GM10847 (cell line): ENCODE data around the gene HDDC3.

ENCODE experiments used
- POLR2A ChIP-seq: IDR thresholded peaks from 2 replicates; pipeline ENCODE4 v1.6.1; 2011; ENCODE audit not compliant: insufficient read length; ENCODE audit errors: extremely low read depth

HDDC3 gene

DNA sequence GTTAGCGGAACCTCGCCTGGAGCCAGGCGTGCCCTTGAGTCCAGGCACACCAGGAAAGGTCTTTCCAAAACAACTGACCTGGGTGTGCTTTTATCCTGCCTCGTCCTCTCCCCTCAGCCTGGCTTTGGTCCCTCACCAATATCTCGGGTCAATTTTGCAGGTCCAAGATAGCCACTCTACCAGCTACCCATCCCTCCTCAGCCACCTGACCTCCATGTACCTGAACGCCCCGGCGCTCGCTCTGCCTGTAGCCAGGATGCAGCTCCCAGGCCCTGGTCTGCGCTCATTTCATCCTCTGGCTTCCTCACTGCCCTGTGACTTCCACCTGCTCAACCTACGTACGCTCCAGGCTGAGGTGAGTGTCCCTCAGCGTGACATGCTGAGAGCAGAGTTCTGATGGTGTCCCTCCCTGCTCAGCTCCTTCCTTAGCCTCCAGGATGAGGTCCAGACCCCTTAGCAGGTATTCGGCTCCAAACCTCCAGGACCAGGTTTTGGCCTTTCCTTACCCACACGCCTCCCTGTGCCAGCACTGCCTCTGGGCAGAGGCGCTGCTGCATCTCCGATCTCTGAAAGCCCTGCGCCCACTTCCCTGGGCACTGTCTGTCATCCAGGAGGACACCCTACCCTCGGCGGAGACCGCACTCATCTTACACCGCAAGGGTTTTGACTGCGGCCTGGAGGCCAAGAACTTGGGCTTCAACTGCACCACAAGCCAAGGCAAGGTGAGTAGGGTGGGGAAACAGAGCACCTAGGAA, 14.1 kb downstream of the HDDC3 start:
- TF ChIP-seq POLR2A: no peak

- TF ChIP-seq POLR2A: no peak
These were observed 14.8 kb downstream of the HDDC3 start for GRCh38 chr15:90917569-90917968.

GRCh38 chr15:90916461-90916860, 15.9 kb downstream of the HDDC3 start:
- no peak for TF ChIP-seq POLR2A

DNA sequence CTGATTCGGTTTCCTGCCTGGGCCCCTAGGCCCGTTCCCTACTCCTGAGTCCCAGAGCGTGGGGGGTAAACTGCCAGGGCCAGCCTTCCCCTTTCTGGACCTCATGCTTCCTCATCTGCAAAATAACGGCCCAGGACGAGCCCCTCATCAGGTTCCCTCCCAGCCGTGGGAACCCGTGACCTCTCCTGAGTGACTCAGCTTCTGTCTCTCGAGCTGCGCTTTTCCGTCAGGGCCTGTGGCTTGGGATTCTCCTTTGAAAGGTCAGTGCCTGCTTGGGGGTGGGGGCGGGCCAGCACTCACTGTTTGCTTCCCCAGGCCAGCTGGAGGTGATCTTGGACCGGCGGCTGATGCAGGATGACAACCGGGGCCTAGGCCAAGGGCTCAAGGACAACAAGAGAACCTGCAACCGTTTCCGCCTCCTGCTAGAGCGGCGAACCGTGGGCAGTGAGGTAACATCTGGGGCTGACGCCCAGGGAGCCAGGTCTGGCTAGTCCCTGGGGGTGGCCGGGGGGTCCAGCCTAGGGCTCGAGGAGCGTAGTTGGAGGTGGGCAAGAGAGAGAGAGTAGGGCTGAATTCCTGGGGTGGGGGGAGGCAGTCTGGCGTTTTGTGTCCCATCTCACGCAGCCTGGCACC, 16.4 kb downstream of the HDDC3 start:
- no peak for TF ChIP-seq POLR2A

- TF ChIP-seq POLR2A: no peak
These were observed 17.0 kb downstream of the HDDC3 start for GRCh38 chr15:90915216-90915807.

DNA sequence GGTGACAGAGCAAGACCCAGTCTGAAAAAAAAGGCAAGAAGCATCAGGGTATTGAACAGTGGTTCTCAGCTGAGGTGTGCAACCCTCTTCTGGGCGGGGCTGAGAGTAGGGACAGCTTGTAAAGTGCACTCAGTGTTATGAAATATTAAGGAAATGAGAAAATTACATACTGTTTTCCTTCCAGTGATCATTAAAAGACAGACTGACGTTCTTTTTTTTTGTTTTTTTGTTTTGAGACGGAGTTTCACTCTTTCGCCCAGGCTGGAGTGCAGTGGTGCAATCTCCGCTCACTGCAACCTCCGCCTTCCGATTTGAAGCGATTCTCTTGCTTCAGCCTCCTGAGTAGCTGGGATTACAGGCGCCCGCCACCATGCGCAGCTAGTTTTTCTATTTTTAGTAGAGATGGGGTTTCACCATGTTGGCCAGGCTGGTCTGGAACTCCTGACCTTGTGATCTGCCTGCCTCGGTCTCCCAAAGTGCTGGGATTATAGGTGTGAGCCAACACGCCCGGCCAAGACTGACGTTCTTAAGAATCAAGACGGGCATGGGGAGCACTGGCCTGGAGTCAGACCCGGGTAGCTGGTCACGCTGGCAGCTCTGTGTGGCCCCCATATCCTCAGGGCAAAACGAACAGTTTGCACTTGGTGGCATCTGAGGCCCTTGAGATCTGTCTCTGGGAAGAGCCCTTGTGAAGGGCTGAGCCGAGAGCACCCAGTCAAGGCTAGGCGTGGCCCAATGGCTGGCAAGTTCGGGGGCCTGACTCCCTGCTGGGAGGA, 17.9 kb downstream of the HDDC3 start:
- no peak for TF ChIP-seq POLR2A

GRCh38 chr15:90913398-90913944, 18.9 kb downstream of the HDDC3 start:
- TF ChIP-seq POLR2A: no peak

GRCh38 chr15:90912770-90913075, 19.6 kb downstream of the HDDC3 start:
- TF ChIP-seq POLR2A: no peak

DNA sequence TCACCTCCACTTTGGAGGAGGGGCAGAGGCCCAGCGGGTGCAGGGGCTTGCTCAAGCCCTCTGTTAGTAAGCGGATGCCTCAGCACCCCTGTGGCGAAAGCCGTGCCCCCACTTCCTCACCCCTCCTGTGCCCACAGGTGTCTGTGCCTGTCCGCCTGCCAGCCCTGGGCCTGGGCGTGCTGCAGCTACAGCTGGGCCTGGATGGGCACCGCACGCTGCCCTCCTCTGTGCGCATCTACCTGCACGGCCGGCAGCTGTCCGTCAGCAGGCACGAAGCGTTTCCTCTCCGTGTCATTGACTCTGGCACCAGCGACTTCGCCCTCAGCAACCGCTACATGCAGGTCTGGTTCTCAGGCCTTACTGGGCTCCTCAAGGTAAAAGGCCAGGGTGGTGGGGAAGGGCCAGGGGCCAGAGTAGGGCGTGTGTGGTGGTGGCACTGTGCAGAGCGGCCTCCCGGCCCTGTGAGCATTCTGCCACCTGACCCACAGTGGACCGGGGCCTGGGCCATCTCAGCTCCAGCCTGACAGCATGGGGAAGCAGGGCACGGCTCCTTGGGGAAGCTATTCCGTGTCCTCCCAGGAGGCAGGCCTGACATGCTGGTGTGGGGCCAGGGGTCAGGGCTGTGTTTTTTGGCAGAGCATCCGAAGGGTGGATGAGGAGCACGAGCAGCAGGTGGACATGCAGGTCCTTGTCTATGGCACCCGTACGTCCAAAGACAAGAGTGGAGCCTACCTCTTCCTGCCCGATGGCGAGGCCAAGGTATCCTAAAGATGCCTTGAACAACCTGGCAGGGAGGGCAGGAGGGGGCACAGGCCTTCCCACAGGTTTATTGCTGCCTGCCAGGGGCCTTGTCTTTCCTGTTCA, 20.2 kb downstream of the HDDC3 start:
- TF ChIP-seq POLR2A: no peak

DNA sequence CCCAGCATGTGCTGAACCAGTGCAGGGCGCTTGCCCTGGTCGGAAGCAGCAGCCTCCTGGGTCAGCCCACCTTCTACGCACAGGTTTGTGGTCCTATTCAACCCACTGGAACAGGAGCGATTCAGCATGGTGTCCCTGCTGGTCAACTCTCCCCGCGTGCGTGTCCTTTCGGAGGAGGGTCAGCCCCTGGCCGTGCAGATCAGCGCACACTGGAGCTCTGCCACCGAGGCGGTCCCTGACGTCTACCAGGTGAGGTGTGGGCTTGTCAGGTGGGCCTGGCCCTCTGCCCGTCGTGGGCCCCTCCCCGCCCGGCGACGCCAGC, 21.1 kb downstream of the HDDC3 start:
- TF ChIP-seq POLR2A: no peak

- no peak for TF ChIP-seq POLR2A
These were observed 21.7 kb downstream of the HDDC3 start for GRCh38 chr15:90910441-90911301.

DNA sequence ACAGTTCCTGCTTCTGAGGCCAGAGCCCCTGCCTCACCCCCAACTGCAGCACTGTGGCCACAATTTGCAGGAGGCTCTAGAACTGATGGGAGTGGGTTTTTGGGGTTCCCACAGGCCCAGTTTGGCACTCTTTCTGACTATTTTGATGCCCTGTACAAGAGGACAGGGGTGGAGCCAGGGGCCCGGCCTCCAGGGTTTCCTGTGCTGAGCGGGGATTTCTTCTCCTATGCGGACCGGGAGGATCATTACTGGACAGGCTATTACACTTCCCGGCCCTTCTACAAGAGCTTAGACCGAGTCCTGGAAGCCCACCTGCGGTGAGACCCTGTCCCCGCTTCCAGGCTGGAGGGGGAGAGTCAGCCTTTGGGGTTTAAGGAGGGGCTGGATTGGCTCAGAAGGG, 22.4 kb downstream of the HDDC3 start:
- TF ChIP-seq POLR2A: no peak

DNA sequence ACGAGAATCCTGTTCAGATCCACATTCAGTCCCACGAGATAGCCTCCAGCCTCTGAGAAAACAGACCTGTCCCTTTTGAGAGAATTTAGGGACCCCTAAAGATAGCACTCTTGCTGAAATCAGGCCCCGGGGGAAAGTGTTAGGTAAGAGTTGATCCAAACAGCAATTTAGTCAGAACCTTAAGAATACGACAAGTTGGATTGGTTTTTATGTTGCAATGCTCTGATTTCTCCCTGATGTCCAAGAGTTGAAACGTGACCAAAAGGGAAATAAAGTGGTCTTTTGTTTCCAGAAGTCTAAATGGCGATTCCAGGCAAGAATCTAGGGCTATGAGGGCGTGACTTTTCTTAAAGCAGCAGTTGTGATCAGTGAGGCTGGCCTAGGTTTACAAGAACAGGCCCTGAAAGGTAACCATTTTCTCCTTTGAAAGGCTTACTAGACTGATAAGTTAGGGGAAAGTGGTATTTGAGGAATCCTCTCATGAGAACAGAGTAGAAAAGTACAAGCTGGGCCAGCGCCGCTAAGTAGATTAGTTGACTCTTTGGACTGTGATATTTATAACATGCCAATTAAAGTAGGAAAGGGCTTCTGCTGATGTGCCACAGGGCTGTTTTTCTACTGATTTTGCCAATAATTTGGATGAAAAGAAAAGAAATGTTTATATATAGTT, 24.4 kb downstream of the HDDC3 start:
- TF ChIP-seq POLR2A: no peak
